ENCODE data around the gene NRBF2.
A peak's percentile ranks its signal among the peaks of the same experiment; 100 is the strongest.

The NRBF2 gene

DNA sequence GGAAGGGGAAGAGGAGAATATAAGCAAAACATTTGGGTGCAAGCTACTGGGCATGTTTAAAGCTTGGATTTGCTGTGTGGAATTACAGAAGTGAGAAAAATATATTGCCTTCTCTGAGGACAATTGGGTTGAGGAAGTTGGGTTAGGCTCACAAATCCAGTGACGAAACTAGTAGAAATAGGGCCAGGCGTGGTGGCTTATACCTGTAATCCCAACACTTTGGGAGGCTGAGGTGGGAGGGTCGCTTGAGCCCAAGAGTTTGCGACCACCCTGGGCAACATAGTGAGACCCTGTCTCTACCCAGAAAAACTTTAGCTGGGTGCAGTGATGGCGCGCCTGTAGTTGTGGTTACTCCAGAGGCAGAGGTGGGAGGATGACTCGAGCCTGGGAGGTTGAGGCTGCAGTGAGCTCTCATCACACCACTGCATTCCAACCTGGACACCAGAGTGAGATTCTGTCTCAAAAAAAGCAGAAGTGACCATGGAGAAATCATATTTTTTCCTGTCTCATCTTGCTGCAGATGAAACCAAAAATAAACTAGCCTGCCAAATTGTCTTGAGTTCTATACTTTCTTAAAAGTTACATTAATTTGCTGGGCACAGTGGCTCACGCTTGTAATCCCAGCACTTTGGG lies 22.4 kb downstream of the NRBF2 start:
- Histone ChIP-seq H4K20me1 (ENCODE audit: control insufficient read depth, insufficient read depth, low read depth, low read length) (no peaks in the 10 kb centered on the region; the same call in 1 of the 2 replicates), H3K9me3 (ENCODE audit: control insufficient read depth, insufficient read depth, low read length) (no peaks in the 10 kb centered on the region), H3K4me3 (ENCODE audit: low read length) (no peak overlapping the region), H3K79me2 (ENCODE audit: control insufficient read depth, low read length) (peaks cover 11% of the 10 kb centered on the region), H3K9me2 (replicated peaks; ENCODE audit: control insufficient read depth, low read length) (no peaks in the 10 kb centered on the region), H3K4me2 (ENCODE audit: low read length) (no peak overlapping the region), H3F3A (ENCODE audit: control insufficient read depth, insufficient read depth) (peaks cover 8% of the 10 kb centered on the region; the same call in 1 of the 2 replicates), H3K4me1 (ENCODE audit: control insufficient read depth, low read length) (peaks cover 6% of the 10 kb centered on the region; the same call in 1 of the 2 replicates), H3K27ac (ENCODE audit: low read depth, low read length) (no peak overlapping the region), H3K27me3 (ENCODE audit: control insufficient read depth, low read length) (no peaks in the 10 kb centered on the region), H3K36me3 (ENCODE audit: control insufficient read depth, low read length) (peaks cover 42% of the 10 kb centered on the region)
- TF ChIP-seq EZH2phosphoT487 (IDR thresholded peaks at IDR 0.05; ENCODE audit: borderline replicate concordance, low read length) = no peak
- TF ChIP-seq, protein P1, sequence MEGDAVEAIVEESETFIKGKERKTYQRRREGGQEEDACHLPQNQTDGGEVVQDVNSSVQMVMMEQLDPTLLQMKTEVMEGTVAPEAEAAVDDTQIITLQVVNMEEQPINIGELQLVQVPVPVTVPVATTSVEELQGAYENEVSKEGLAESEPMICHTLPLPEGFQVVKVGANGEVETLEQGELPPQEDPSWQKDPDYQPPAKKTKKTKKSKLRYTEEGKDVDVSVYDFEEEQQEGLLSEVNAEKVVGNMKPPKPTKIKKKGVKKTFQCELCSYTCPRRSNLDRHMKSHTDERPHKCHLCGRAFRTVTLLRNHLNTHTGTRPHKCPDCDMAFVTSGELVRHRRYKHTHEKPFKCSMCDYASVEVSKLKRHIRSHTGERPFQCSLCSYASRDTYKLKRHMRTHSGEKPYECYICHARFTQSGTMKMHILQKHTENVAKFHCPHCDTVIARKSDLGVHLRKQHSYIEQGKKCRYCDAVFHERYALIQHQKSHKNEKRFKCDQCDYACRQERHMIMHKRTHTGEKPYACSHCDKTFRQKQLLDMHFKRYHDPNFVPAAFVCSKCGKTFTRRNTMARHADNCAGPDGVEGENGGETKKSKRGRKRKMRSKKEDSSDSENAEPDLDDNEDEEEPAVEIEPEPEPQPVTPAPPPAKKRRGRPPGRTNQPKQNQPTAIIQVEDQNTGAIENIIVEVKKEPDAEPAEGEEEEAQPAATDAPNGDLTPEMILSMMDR (IDR thresholded peaks at IDR 0.05; ENCODE audit: low read depth, low read length, poor library complexity, severe bottlenecking) = no peak

DNA sequence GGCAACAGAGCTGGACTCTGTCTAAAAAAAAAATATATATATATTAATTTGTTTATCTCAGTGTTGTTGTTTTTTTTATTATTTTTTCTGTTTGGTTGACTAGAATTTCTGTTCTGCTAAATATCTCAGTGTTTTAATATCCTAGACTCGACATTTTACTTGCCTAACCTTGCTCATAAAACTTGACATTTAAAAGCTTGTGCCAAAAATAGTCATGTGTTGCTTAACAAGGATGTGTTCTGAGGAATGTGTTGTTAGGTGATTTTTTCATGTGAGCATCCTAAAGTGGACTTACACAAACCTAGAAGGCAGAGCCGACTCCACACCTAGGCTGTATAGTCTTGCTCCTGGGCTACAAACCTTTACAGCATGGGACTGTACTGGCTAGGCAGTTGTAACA lies 23.1 kb downstream of the NRBF2 start:
- H3K4me1 ChIP-seq (ENCODE audit: control insufficient read depth, low read length) = peaks cover 6% of the 10 kb centered on the region; the same call in 1 of the 2 replicates
- no peak overlapping the region for H3K4me2 ChIP-seq (ENCODE audit: low read length)
- no peaks in the 10 kb centered on the region for H3K9me3 ChIP-seq (ENCODE audit: control insufficient read depth, insufficient read depth, low read length)
- peaks cover 3% of the 10 kb centered on the region for H4K20me1 ChIP-seq (ENCODE audit: control insufficient read depth, insufficient read depth, low read depth, low read length)
- H3F3A ChIP-seq (ENCODE audit: control insufficient read depth, insufficient read depth) = peaks cover 8% of the 10 kb centered on the region; the same call in 1 of the 2 replicates
- H3K36me3 ChIP-seq (ENCODE audit: control insufficient read depth, low read length) = peaks cover 36% of the 10 kb centered on the region
- H3K4me3 ChIP-seq (ENCODE audit: low read length) = no peak overlapping the region
- no peaks in the 10 kb centered on the region for H3K9me2 ChIP-seq (replicated peaks; ENCODE audit: control insufficient read depth, low read length)
- no peaks in the 10 kb centered on the region for H3K27me3 ChIP-seq (ENCODE audit: control insufficient read depth, low read length)
- no peak overlapping the region for H3K27ac ChIP-seq (ENCODE audit: low read depth, low read length)
- peaks cover 11% of the 10 kb centered on the region for H3K79me2 ChIP-seq (ENCODE audit: control insufficient read depth, low read length)
- TF ChIP-seq, protein P1 (IDR thresholded peaks at IDR 0.05; ENCODE audit: low read depth, low read length, poor library complexity, severe bottlenecking) = no peak
- TF ChIP-seq EZH2phosphoT487 (IDR thresholded peaks at IDR 0.05; ENCODE audit: borderline replicate concordance, low read length) = no peak

DNA sequence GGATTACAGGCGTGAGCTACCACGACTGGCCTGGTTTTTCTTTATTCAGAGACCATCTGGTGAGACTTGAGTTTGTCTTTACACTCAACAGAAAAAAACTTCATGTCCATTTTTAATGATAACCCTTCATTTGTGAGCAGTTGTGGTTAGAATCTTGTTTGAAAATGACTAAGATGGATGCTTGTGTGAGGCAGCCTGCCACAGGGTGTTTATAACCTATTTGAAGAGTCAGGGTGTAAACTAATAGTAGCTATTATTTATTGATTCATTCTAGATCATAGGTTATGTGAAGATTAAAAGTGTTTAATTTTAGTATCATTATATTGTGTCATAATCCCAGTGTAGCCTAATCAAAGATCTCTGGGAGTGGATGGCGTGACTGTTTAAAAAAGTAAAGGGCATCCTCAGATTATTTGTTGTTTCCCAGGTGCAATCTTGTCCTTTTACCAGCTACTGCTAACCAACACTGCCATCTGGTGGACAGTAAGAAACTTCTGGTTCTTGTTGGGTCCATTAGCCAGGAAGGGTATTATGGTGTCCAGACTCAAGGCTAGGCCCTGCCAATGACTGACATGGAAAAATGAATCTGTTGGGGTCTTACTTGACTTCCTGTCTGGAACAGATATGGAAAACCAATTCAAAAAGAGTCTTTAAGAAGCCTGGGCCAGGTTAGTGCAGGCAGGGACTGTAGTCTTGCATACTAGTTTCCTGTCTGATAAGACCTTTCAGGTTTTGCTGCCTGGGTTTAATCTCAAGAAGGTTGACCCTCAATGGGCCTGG lies 24.9 kb downstream of the NRBF2 start:
- Histone ChIP-seq H3K27ac (ENCODE audit: low read depth, low read length) (no peak overlapping the region), H3K27me3 (ENCODE audit: control insufficient read depth, low read length) (no peaks in the 10 kb centered on the region), H3K79me2 (ENCODE audit: control insufficient read depth, low read length) (peaks cover 11% of the 10 kb centered on the region), H3K4me3 (ENCODE audit: low read length) (no peak overlapping the region), H4K20me1 (ENCODE audit: control insufficient read depth, insufficient read depth, low read depth, low read length) (peaks cover 3% of the 10 kb centered on the region), H3F3A (ENCODE audit: control insufficient read depth, insufficient read depth) (peaks cover 11% of the 10 kb centered on the region; the same call in 1 of the 2 replicates), H3K36me3 (ENCODE audit: control insufficient read depth, low read length) (peaks cover 21% of the 10 kb centered on the region), H3K4me1 (ENCODE audit: control insufficient read depth, low read length) (peaks cover 6% of the 10 kb centered on the region; the same call in 1 of the 2 replicates), H3K9me2 (replicated peaks; ENCODE audit: control insufficient read depth, low read length) (no peaks in the 10 kb centered on the region), H3K4me2 (ENCODE audit: low read length) (no peak overlapping the region), H3K9me3 (ENCODE audit: control insufficient read depth, insufficient read depth, low read length) (no peaks in the 10 kb centered on the region)
- TF ChIP-seq, protein P1 (IDR thresholded peaks at IDR 0.05; ENCODE audit: low read depth, low read length, poor library complexity, severe bottlenecking) = peak; percentile 89
- TF ChIP-seq EZH2phosphoT487 (IDR thresholded peaks at IDR 0.05; ENCODE audit: borderline replicate concordance, low read length) = no peak

Data from DOHH2 (cell line).